ENCODE results near the gene THPO.

THPO gene

DNA sequence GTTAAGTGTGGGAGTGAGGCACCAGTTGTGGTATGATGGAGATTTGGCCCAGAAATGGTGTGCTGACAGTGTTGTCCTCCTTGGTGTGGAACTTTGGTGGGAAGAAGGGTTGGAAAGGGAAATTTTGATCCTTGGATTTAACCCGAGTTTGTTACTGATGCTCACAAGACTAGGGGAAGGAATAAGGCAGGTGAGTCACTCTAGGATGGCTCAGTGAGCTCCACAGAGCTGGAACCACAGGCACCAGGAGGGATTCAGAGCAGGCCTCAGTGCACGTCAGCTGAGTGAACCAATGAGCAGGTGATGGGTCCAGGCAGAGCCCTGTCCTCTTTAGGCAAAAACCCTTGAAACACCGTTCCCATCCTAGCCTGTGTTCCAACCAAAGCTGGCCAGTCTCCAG is 13.3 kb upstream of the THPO start:
- H3K4me3 ChIP-seq (ENCODE audit: low read length), result no peak overlapping the region
- TF ChIP-seq, protein P1, sequence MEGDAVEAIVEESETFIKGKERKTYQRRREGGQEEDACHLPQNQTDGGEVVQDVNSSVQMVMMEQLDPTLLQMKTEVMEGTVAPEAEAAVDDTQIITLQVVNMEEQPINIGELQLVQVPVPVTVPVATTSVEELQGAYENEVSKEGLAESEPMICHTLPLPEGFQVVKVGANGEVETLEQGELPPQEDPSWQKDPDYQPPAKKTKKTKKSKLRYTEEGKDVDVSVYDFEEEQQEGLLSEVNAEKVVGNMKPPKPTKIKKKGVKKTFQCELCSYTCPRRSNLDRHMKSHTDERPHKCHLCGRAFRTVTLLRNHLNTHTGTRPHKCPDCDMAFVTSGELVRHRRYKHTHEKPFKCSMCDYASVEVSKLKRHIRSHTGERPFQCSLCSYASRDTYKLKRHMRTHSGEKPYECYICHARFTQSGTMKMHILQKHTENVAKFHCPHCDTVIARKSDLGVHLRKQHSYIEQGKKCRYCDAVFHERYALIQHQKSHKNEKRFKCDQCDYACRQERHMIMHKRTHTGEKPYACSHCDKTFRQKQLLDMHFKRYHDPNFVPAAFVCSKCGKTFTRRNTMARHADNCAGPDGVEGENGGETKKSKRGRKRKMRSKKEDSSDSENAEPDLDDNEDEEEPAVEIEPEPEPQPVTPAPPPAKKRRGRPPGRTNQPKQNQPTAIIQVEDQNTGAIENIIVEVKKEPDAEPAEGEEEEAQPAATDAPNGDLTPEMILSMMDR (conservative IDR thresholded peaks at IDR 0.05; ENCODE audit: low read depth, low read length), result no peak
- DNase-seq (ENCODE audit: low read depth), result no peak

DNA sequence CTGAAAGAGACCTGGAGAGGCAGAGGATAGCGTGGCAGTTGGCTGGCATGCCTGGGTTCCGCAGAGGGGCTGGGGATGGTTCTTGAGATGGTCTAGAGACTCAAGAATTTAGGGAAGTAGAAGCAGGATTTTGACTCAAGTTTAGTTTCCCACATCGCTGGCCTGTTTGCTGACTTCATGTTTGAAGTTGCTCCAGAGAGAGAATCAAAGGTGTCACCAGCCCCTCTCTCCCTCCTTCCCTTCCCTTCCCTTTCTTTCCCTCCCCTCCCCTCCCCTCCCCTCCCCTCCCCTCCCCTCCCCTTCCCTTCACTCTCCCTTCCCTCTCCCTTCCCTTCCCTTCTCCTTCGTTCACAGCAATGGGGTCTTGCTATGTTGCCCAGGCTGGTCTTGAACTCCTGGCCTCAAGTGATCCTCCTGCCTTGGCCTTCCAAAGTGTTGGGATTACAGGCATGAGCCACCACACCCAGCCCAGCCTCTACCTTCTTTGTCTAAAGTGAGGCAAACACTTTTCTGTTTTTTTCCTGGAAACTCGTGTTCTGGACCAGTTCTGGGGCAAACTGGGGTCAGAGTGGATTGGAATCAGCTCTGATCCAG is 12.0 kb upstream of the THPO start:
- no peak overlapping the region for H3K4me3 ChIP-seq (ENCODE audit: low read length)
- TF ChIP-seq, protein P1 (conservative IDR thresholded peaks at IDR 0.05; ENCODE audit: low read depth, low read length), result no peak
- DNase-seq (ENCODE audit: low read depth), result no peak

DNA sequence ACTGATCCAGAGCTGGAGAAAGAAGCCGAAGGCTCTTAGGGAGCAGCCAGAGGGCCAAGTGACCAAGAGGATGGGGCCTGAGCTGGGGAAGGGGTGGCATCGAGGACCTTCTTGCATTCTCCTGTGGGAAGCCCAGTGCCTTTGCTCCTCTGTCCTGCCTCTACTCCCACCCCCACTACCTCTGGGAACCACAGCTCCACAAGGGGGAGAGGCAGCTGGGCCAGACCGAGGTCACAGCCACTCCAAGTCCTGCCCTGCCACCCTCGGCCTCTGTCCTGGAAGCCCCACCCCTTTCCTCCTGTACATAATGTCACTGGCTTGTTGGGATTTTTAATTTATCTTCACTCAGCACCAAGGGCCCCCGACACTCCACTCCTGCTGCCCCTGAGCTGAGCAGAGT is 11.4 kb upstream of the THPO start:
- no peak for DNase-seq (ENCODE audit: low read depth)
- TF ChIP-seq, protein P1 (conservative IDR thresholded peaks at IDR 0.05; ENCODE audit: low read depth, low read length), result no peak

GRCh38 chr3:184388936-184389230 is 10.9 kb upstream of the THPO start:
- no peak overlapping the region for H3K4me3 ChIP-seq (ENCODE audit: low read length)
- DNase-seq (ENCODE audit: low read depth), result no peak
- TF ChIP-seq, protein P1 (conservative IDR thresholded peaks at IDR 0.05; ENCODE audit: low read depth, low read length), result no peak

More for the DNA sequence above, 11.4 kb upstream of the THPO start:
- H3K4me3 ChIP-seq (ENCODE audit: low read length), result no peak overlapping the region

DNA sequence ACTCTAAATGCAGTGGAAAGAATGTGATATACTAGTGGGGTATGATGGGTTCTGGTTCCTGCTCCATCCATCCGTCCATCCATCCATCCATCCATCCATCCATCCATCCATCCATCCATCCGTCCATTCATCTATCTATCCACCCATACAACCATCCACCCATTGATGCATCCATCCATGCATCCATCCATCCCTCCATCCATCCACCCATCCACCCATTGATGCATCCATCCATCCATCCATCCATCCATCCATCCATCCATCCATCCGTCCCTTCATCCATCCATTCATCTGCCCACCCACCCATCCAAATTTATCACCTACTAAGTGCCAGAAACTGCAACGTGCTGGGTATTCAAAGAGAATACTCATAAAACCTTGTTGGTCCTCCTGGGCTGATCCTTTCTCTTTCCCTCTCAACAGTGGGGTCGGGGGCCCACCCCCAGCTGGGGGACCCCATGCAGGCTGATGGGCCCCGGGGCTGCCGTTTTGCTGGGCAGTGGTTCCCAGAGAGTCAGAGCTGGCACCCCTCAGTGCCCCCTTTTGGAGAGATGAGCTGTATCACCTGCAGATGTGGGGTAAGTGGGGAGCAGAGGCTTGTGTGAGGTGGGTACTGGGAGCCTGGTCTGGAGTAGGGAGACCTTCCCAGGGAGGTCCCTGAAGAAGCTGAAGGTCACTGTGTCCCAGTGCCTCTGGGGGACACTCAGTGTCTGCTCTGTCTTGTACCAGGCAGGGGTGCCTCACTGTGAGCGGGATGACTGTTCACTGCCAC is 10.3 kb upstream of the THPO start:
- H3K4me3 ChIP-seq (ENCODE audit: low read length), result no peak overlapping the region
- TF ChIP-seq, protein P1 (conservative IDR thresholded peaks at IDR 0.05; ENCODE audit: low read depth, low read length), result no peak
- no peak for DNase-seq (ENCODE audit: low read depth)

- no peak for DNase-seq (ENCODE audit: low read depth)
- TF ChIP-seq, protein P1 (conservative IDR thresholded peaks at IDR 0.05; ENCODE audit: low read depth, low read length), result no peak
These were observed 9.2 kb upstream of the THPO start for GRCh38 chr3:184387174-184387714.

More at GRCh38 chr3:184387174-184387714, 9.2 kb upstream of the THPO start:
- no peak overlapping the region for H3K4me3 ChIP-seq (ENCODE audit: low read length)
